Measurements from ENCODE around the gene IGF2. TPM values are rescaled to one million over a fixed set of nuclear protein-coding genes. Genes with fewer than 3 reads are reported as not detected.

IGF2 gene
- polyA plus RNA-seq, 1 experiment: 20.3 TPM

DNA sequence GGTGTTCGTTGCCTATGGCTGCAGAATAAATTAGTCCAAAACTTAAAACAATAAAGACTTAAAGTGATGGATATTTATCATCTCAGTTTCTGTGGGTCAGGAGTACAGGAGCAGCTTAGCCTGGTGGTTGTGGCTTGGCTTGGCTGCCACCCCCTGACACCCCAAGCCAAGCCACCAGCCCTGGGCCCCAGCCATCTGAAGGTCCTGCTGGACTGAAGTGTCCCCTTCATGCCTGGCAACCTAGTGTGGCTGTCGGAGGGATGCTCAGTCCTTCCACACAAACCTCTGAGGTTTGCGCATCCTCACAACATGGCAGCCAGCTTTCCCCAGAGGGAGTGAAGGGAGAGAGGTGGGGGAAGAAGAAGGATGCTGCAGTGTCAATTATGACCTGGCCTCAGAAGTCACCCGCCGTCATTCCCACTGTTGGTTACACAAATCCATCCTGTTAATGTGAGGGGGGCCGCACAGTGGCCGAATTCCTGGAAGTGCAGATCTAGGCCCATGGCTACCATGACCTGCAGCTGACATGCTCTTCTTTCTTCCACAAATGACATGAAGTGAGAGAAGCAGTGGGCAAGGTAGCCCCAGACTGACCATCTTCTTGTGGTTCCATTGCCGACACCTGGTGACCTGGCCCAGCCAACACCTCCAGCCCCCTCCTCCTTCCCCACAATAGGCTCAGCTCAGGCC lies 31.1 kb downstream of the IGF2 start:
- ChIA-PET CTCF (no interaction called here), POLR2A (no interaction called here)
- H3K27me3 ChIP-seq (ENCODE audit: control insufficient read depth, insufficient read depth, low read length): no peaks in the 10 kb centered on the region; the same call in 1 of the 2 replicates

GRCh38 chr11:2107521-2107920 lies 31.7 kb downstream of the IGF2 start:
- POLR2A ChIA-PET: no interaction called here
- no peak for DNase-seq (ENCODE audit: low read depth)
- CTCF ChIA-PET: no interaction called here

More for the DNA sequence above, 31.1 kb downstream of the IGF2 start:
- no peaks in the 10 kb centered on the region for H3K36me3 ChIP-seq (ENCODE audit: control insufficient read depth, insufficient read depth, low read length)
- TF ChIP-seq, protein P1, sequence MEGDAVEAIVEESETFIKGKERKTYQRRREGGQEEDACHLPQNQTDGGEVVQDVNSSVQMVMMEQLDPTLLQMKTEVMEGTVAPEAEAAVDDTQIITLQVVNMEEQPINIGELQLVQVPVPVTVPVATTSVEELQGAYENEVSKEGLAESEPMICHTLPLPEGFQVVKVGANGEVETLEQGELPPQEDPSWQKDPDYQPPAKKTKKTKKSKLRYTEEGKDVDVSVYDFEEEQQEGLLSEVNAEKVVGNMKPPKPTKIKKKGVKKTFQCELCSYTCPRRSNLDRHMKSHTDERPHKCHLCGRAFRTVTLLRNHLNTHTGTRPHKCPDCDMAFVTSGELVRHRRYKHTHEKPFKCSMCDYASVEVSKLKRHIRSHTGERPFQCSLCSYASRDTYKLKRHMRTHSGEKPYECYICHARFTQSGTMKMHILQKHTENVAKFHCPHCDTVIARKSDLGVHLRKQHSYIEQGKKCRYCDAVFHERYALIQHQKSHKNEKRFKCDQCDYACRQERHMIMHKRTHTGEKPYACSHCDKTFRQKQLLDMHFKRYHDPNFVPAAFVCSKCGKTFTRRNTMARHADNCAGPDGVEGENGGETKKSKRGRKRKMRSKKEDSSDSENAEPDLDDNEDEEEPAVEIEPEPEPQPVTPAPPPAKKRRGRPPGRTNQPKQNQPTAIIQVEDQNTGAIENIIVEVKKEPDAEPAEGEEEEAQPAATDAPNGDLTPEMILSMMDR (IDR thresholded peaks at IDR 0.05; ENCODE audit: insufficient read depth, low read depth, low read length): no peak
- no peak overlapping the region for H3K4me3 ChIP-seq (ENCODE audit: low read depth, low read length)
- no peak for DNase-seq (ENCODE audit: low read depth)

GRCh38 chr11:2106583-2107209 lies 32.5 kb downstream of the IGF2 start:
- TF ChIP-seq, protein P1 (IDR thresholded peaks at IDR 0.05; ENCODE audit: insufficient read depth, low read depth, low read length): no peak
- H3K4me3 ChIP-seq (ENCODE audit: low read depth, low read length): no peak overlapping the region
- no peaks in the 10 kb centered on the region for H3K36me3 ChIP-seq (ENCODE audit: control insufficient read depth, insufficient read depth, low read length)
- H3K27me3 ChIP-seq (ENCODE audit: control insufficient read depth, insufficient read depth, low read length): no peaks in the 10 kb centered on the region; the same call in 1 of the 2 replicates
- CTCF ChIA-PET: no interaction called here
- POLR2A ChIA-PET: no interaction called here
- DNase-seq (ENCODE audit: low read depth): no peak

More at GRCh38 chr11:2107521-2107920, 31.7 kb downstream of the IGF2 start:
- Histone ChIP-seq H3K36me3 (ENCODE audit: control insufficient read depth, insufficient read depth, low read length) (no peaks in the 10 kb centered on the region), H3K4me3 (ENCODE audit: low read depth, low read length) (no peak overlapping the region), H3K27me3 (ENCODE audit: control insufficient read depth, insufficient read depth, low read length) (no peaks in the 10 kb centered on the region; the same call in 1 of the 2 replicates)
- TF ChIP-seq, protein P1 (IDR thresholded peaks at IDR 0.05; ENCODE audit: insufficient read depth, low read depth, low read length): no peak

GRCh38 chr11:2105511-2105910 lies 33.7 kb downstream of the IGF2 start:
- POLR2A ChIA-PET: no interaction called here

More at GRCh38 chr11:2105511-2105910, 33.7 kb downstream of the IGF2 start:
- H3K27me3 ChIP-seq (ENCODE audit: control insufficient read depth, insufficient read depth, low read length): no peaks in the 10 kb centered on the region; the same call in 1 of the 2 replicates
- TF ChIP-seq, protein P1 (IDR thresholded peaks at IDR 0.05; ENCODE audit: insufficient read depth, low read depth, low read length): no peak
- no peaks in the 10 kb centered on the region for H3K36me3 ChIP-seq (ENCODE audit: control insufficient read depth, insufficient read depth, low read length)
- H3K4me3 ChIP-seq (ENCODE audit: low read depth, low read length): no peak overlapping the region
- CTCF ChIA-PET: no interaction called here
- no peak for DNase-seq (ENCODE audit: low read depth)
